Activated CD8-positive, alpha-beta memory T cell treated with anti-CD3 and anti-CD28 coated beads, Interleukin-2, amount 50 U/mL, for 1 hour (primary cell): ENCODE data around the gene MYLK3.
"Not testable (repeated sequence)": the region's sequence is repeated elsewhere in the genome, so short reads cannot be mapped to it uniquely, and the experiment has no call there.

ENCODE experiments used
- DNase-seq: peaks from one replicate; pipeline ENCODE4 v3.0.0-alpha.2; 2020; ENCODE audit errors: extremely low read depth

Gene MYLK3

GRCh38 chr16:46747777-46748651 is at the start of gene MYLK3:
MYLK3 (minus strand) TSS chr16:46748344; CDS start chr16:46748193, 151 bp downstream.
- no peak for DNase-seq

GRCh38 chr16:46797501-46797900 is 49.4 kb upstream of the MYLK3 start:
- DNase-seq = no peak

GRCh38 chr16:46796764-46797269 is 48.7 kb upstream of the MYLK3 start:
- DNase-seq = no peak

- no peak for DNase-seq
These were observed 45.7 kb upstream of the MYLK3 start for GRCh38 chr16:46793841-46794240.

- DNase-seq = no peak
These were observed 42.6 kb upstream of the MYLK3 start for GRCh38 chr16:46790599-46791270.

- peak; percentile 36 for DNase-seq
These were observed 41.6 kb upstream of the MYLK3 start for GRCh38 chr16:46789499-46790414.

- DNase-seq = no peak
These were observed 40.8 kb upstream of the MYLK3 start for GRCh38 chr16:46788891-46789474.

GRCh38 chr16:46787909-46788308 is 39.8 kb upstream of the MYLK3 start:
- DNase-seq = no peak

GRCh38 chr16:46785076-46785845 is 37.1 kb upstream of the MYLK3 start:
- DNase-seq = no peak

GRCh38 chr16:46784569-46784968 is 36.4 kb upstream of the MYLK3 start:
- not testable (repeated sequence) for DNase-seq

GRCh38 chr16:46783800-46784199 is 35.7 kb upstream of the MYLK3 start:
- no peak for DNase-seq

- no peak for DNase-seq
These were observed 34.2 kb upstream of the MYLK3 start for GRCh38 chr16:46782320-46782719.

- DNase-seq = no peak
These were observed 29.7 kb upstream of the MYLK3 start for GRCh38 chr16:46777804-46778203.

GRCh38 chr16:46775214-46775613 is 27.1 kb upstream of the MYLK3 start:
- DNase-seq = no peak

- DNase-seq = no peak
These were observed 26.6 kb upstream of the MYLK3 start for GRCh38 chr16:46774743-46775177.

- no peak for DNase-seq
These were observed 24.3 kb upstream of the MYLK3 start for GRCh38 chr16:46772463-46772862.

- DNase-seq = no peak
These were observed 20.7 kb upstream of the MYLK3 start for GRCh38 chr16:46768809-46769208.

GRCh38 chr16:46765050-46765449 is 16.9 kb upstream of the MYLK3 start:
- no peak for DNase-seq

GRCh38 chr16:46763147-46763546 is 15.0 kb upstream of the MYLK3 start:
- no peak for DNase-seq

GRCh38 chr16:46762583-46762982 is 14.4 kb upstream of the MYLK3 start:
- no peak for DNase-seq

GRCh38 chr16:46759309-46759708 is 11.2 kb upstream of the MYLK3 start:
- no peak for DNase-seq
